HG03095 (cell line): ENCODE data around the gene VASH2.
A peak's percentile ranks its signal among the peaks of the same experiment; 100 is the strongest.
"Not testable (repeated sequence)": the region's sequence is repeated elsewhere in the genome, so short reads cannot be mapped to it uniquely, and the experiment has no call there.

ENCODE experiments used
- ATAC-seq: cut with Tn5 transposase; IDR thresholded peaks from one replicate; pipeline ENCODE4 v1.9.1; 2021; ENCODE audit warnings: moderate library complexity; ENCODE audit not compliant: unreplicated experiment

VASH2 gene

GRCh38 chr1:212954514-212954913, 4.2 kb downstream of the VASH2 start:
- ATAC-seq, result no peak

- ATAC-seq, result no peak
Measured at GRCh38 chr1:212955098-212955497, 4.8 kb downstream of the VASH2 start.

- ATAC-seq, result no peak
Measured at GRCh38 chr1:212955961-212956620, 5.8 kb downstream of the VASH2 start.

- no peak for ATAC-seq
Measured at GRCh38 chr1:212957546-212957945, 7.2 kb downstream of the VASH2 start.

- peak; percentile 22 for ATAC-seq
Measured at GRCh38 chr1:212958175-212958574, 7.8 kb downstream of the VASH2 start.

- ATAC-seq, result peak; percentile 81
Measured at GRCh38 chr1:212959266-212960220, 9.2 kb downstream of the VASH2 start.

GRCh38 chr1:212960932-212961331, 10.6 kb downstream of the VASH2 start:
- ATAC-seq, result no peak

GRCh38 chr1:212962509-212962908, 12.2 kb downstream of the VASH2 start:
- no peak for ATAC-seq

GRCh38 chr1:212964102-212964501, 13.8 kb downstream of the VASH2 start:
- no peak for ATAC-seq

- ATAC-seq, result not testable (repeated sequence)
Measured at GRCh38 chr1:212964993-212965392, 14.7 kb downstream of the VASH2 start.

- no peak for ATAC-seq
Measured at GRCh38 chr1:212966616-212967015, 16.3 kb downstream of the VASH2 start.

GRCh38 chr1:212967801-212968200, 17.5 kb downstream of the VASH2 start:
- ATAC-seq, result no peak

GRCh38 chr1:212968368-212968863, 18.1 kb downstream of the VASH2 start:
- peak; percentile 72 for ATAC-seq

GRCh38 chr1:212970085-212970484, 19.7 kb downstream of the VASH2 start:
- no peak for ATAC-seq

- no peak for ATAC-seq
Measured at GRCh38 chr1:212971312-212971711, 21.0 kb downstream of the VASH2 start.

GRCh38 chr1:212973426-212973825, 23.1 kb downstream of the VASH2 start:
- no peak for ATAC-seq

GRCh38 chr1:212973899-212974298, 23.6 kb downstream of the VASH2 start:
- ATAC-seq, result no peak

GRCh38 chr1:212974711-212975110, 24.4 kb downstream of the VASH2 start:
- no peak for ATAC-seq

GRCh38 chr1:212975111-212975918, 25.0 kb downstream of the VASH2 start:
- no peak for ATAC-seq

- ATAC-seq, result no peak
Measured at GRCh38 chr1:212976586-212976985, 26.2 kb downstream of the VASH2 start.
